ENCODE measurements around the gene SUPT16H. TPM values are rescaled to one million over a fixed set of nuclear protein-coding genes. Genes with fewer than 3 reads are reported as not detected.

The SUPT16H gene
- total and polyA plus RNA-seq, 2 donors (not counting 1 experiment from before 2014, with no cell fraction given): 28.3 to 78.3 TPM

GRCh38 chr14:21428930-21429329 lies 45.1 kb upstream of the SUPT16H start:
- intact Hi-C loops (cut with micrococcal nuclease): no loop called here
- DNase-seq (no peak), ATAC-seq (ENCODE audit: low read depth) (no peak)
- CTCF ChIA-PET: interaction anchor here (0.9 kb wide), 1 partner anchor 30 kb away, joined by 3 read pairs; no protein-coding TSS in a partner anchor
- Histone ChIP-seq H3K4me2 (replicated peaks; ENCODE audit: low read depth, low read length, poor library complexity, severe bottlenecking) (no peak overlapping the region), H4K20me1 (ENCODE audit: control insufficient read depth, insufficient read depth, low read length, poor library complexity, severe bottlenecking) (peaks cover 54% of the 10 kb centered on the region), H3K36me3 (replicated peaks in 1 of 2; ENCODE audit: control extremely low read depth in 1 of 2, control insufficient read depth in 1 of 2, extremely low read depth in 1 of 2, insufficient read depth in 2 of 2, low read length in 1 of 2) (peaks cover 27 to 71% of the 10 kb centered on the region in 2 experiments), H3K27ac (ENCODE audit: low read length in 2 of 2) (no peak overlapping the region), H3K4me3 (ENCODE audit: control extremely low read depth in 1 of 5, extremely low read depth in 1 of 5, insufficient read depth in 1 of 5, low read depth in 2 of 5, low read length in 4 of 5) (no peak overlapping the region), H3K79me2 (ENCODE audit: control insufficient read depth, insufficient read depth, low read length) (peaks cover 79% of the 10 kb centered on the region), H3K9ac (ENCODE audit: low read length) (no peak overlapping the region), H3K27me3 (replicated peaks in 1 of 4; ENCODE audit: control extremely low read depth in 1 of 4, control insufficient read depth in 3 of 4, insufficient read depth in 4 of 4, low read length in 3 of 4) (no peaks in the 10 kb centered on the region), H3K4me1 (ENCODE audit: control insufficient read depth in 2 of 2, insufficient read depth in 2 of 2, low read length in 2 of 2) (no peaks in the 10 kb centered on the region), H2AFZ (ENCODE audit: insufficient read depth, low read depth, low read length, poor library complexity, severe bottlenecking) (no peak overlapping the region), H3K9me3 (ENCODE audit: control extremely low read depth in 1 of 3, control insufficient read depth in 2 of 3, insufficient read depth in 1 of 3, low read length in 2 of 3) (no peaks in the 10 kb centered on the region)
- Mint-ChIP-seq H3K27me3 (no peaks in the 10 kb centered on the region), H3K27ac (no peak overlapping the region), H3K4me1 (peaks cover 7% of the 10 kb centered on the region), H3K4me3 (no peak overlapping the region), H3K9me3 (ENCODE audit: insufficient read depth) (no peaks in the 10 kb centered on the region)
- WGBS (ENCODE audit: insufficient coverage): 100% methylated on average over 1 of the region's 4 CpGs
- no peak for TF ChIP-seq EZH2 (IDR thresholded peaks at IDR 0.05; ENCODE audit: borderline replicate concordance, insufficient read depth, low read depth, low read length, poor library complexity, severe bottlenecking)
- TF ChIP-seq, protein P1, sequence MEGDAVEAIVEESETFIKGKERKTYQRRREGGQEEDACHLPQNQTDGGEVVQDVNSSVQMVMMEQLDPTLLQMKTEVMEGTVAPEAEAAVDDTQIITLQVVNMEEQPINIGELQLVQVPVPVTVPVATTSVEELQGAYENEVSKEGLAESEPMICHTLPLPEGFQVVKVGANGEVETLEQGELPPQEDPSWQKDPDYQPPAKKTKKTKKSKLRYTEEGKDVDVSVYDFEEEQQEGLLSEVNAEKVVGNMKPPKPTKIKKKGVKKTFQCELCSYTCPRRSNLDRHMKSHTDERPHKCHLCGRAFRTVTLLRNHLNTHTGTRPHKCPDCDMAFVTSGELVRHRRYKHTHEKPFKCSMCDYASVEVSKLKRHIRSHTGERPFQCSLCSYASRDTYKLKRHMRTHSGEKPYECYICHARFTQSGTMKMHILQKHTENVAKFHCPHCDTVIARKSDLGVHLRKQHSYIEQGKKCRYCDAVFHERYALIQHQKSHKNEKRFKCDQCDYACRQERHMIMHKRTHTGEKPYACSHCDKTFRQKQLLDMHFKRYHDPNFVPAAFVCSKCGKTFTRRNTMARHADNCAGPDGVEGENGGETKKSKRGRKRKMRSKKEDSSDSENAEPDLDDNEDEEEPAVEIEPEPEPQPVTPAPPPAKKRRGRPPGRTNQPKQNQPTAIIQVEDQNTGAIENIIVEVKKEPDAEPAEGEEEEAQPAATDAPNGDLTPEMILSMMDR (IDR thresholded peaks at IDR 0.05): no peak
- POLR2A ChIA-PET: no interaction called here

- ATAC-seq (ENCODE audit: low read depth) (no peak), DNase-seq (no peak)
- Mint-ChIP-seq H3K9me3 (ENCODE audit: insufficient read depth) (no peaks in the 10 kb centered on the region), H3K4me1 (no peaks in the 10 kb centered on the region), H3K27ac (no peak overlapping the region), H3K4me3 (no peak overlapping the region), H3K27me3 (no peaks in the 10 kb centered on the region)
- intact Hi-C loops (cut with micrococcal nuclease): no loop called here
- H3K27ac ChIP-seq (ENCODE audit: low read length in 2 of 2): no peak overlapping the region
- peaks cover 58% of the 10 kb centered on the region for H3K79me2 ChIP-seq (ENCODE audit: control insufficient read depth, insufficient read depth, low read length)
- no peaks in the 10 kb centered on the region for H3K27me3 ChIP-seq (replicated peaks in 1 of 4; ENCODE audit: control extremely low read depth in 1 of 4, control insufficient read depth in 3 of 4, insufficient read depth in 4 of 4, low read length in 3 of 4)
- no peak overlapping the region for H3K9ac ChIP-seq (ENCODE audit: low read length)
- no peaks in the 10 kb centered on the region for H3K9me3 ChIP-seq (ENCODE audit: control extremely low read depth in 1 of 3, control insufficient read depth in 2 of 3, insufficient read depth in 1 of 3, low read length in 2 of 3)
- H2AFZ ChIP-seq (ENCODE audit: insufficient read depth, low read depth, low read length, poor library complexity, severe bottlenecking): no peak overlapping the region
- TF ChIP-seq EZH2 (IDR thresholded peaks at IDR 0.05; ENCODE audit: borderline replicate concordance, insufficient read depth, low read depth, low read length, poor library complexity, severe bottlenecking): no peak
- TF ChIP-seq, protein P1 (IDR thresholded peaks at IDR 0.05): no peak
- no CpG with 5 or more reads among the region's 1 CpG for WGBS (ENCODE audit: insufficient coverage)
- H3K36me3 ChIP-seq (replicated peaks in 1 of 2; ENCODE audit: control extremely low read depth in 1 of 2, control insufficient read depth in 1 of 2, extremely low read depth in 1 of 2, insufficient read depth in 2 of 2, low read length in 1 of 2): peaks cover 31 to 93% of the 10 kb centered on the region in 2 experiments
- H3K4me1 ChIP-seq (ENCODE audit: control insufficient read depth in 2 of 2, insufficient read depth in 2 of 2, low read length in 2 of 2): no peaks in the 10 kb centered on the region
- POLR2A ChIA-PET: no interaction called here
- H3K4me3 ChIP-seq (ENCODE audit: control extremely low read depth in 1 of 5, extremely low read depth in 1 of 5, insufficient read depth in 1 of 5, low read depth in 2 of 5, low read length in 4 of 5): no peak overlapping the region
- CTCF ChIA-PET: interaction anchor here (0.7 to 1.1 kb wide), 2 partner anchors 12 to 34 kb away, joined by 3 to 6 read pairs; no protein-coding TSS in a partner anchor
- peaks cover 56% of the 10 kb centered on the region for H4K20me1 ChIP-seq (ENCODE audit: control insufficient read depth, insufficient read depth, low read length, poor library complexity, severe bottlenecking)
- no peak overlapping the region for H3K4me2 ChIP-seq (replicated peaks; ENCODE audit: low read depth, low read length, poor library complexity, severe bottlenecking)
Measured at GRCh38 chr14:21426692-21427091, 42.9 kb upstream of the SUPT16H start.
